ENCODE measurements around the gene PTPRZ1. TPM values are rescaled to one million over a fixed set of nuclear protein-coding genes. Genes with fewer than 3 reads are reported as not detected.

PTPRZ1 gene
- total RNA-seq, 1 donor from 2014 or later, result 11.4 TPM

DNA sequence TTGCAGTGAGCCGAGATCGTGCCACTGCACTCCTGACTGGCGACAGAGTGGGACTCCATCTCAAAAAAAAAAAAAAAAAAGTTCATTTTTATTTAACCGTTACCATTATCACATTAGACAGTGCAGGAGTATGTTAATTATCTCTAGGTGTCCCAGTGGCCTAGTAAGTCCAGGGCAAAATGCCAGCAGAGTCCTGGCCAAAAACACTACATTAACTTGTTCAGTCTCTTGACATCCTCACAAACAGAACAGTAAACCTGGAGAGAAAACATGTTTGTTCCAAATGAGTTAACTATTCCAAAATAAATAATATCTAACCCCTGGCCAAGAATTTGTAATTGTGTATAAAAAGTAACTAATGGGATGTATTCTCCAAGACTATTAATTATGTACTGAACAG lies 43.2 kb downstream of the PTPRZ1 start:
- no peak for TF ChIP-seq CTCF (IDR thresholded peaks at IDR 0.05; ENCODE audit: partially characterized antibody, unreplicated experiment)
- Mint-ChIP-seq H3K36me3 (ENCODE audit: unreplicated experiment) (no peaks in the 10 kb centered on the region), H3K27me3 (ENCODE audit: unreplicated experiment) (no peaks in the 10 kb centered on the region), H3K4me3 (ENCODE audit: unreplicated experiment) (no peak overlapping the region), H3K27ac (ENCODE audit: unreplicated experiment) (no peak overlapping the region), H3K9me3 (ENCODE audit: unreplicated experiment) (no peaks in the 10 kb centered on the region), H3K4me1 (ENCODE audit: low read depth, unreplicated experiment) (peaks cover 4% of the 10 kb centered on the region)
- no peak for DNase-seq

DNA sequence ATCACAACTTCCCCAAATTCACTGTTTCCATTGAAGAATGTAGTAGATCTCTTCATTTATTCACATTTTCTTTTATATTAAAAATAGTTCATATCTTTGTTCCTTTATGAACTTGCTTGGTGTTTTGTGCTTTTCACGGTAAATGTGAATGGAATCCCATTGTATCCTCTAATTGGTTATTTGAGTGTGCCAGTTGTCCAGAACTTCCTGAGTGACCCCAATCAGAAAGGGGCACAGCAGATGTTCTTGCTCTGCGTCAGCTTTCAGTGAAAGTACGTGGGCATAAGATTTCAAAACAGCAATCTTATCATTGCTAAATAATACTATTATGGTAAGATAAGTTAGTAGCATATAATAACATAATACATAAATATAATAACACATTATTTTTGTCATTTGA lies 47.0 kb downstream of the PTPRZ1 start:
- H3K4me1 Mint-ChIP-seq (ENCODE audit: low read depth, unreplicated experiment), result peaks cover 5% of the 10 kb centered on the region
- no peaks in the 10 kb centered on the region for H3K36me3 Mint-ChIP-seq (ENCODE audit: unreplicated experiment)
- no peak overlapping the region for H3K27ac Mint-ChIP-seq (ENCODE audit: unreplicated experiment)
- TF ChIP-seq CTCF (IDR thresholded peaks at IDR 0.05; ENCODE audit: partially characterized antibody, unreplicated experiment), result no peak
- H3K27me3 Mint-ChIP-seq (ENCODE audit: unreplicated experiment), result no peaks in the 10 kb centered on the region
- DNase-seq, result no peak
- H3K9me3 Mint-ChIP-seq (ENCODE audit: unreplicated experiment), result no peaks in the 10 kb centered on the region
- no peak overlapping the region for H3K4me3 Mint-ChIP-seq (ENCODE audit: unreplicated experiment)

DNA sequence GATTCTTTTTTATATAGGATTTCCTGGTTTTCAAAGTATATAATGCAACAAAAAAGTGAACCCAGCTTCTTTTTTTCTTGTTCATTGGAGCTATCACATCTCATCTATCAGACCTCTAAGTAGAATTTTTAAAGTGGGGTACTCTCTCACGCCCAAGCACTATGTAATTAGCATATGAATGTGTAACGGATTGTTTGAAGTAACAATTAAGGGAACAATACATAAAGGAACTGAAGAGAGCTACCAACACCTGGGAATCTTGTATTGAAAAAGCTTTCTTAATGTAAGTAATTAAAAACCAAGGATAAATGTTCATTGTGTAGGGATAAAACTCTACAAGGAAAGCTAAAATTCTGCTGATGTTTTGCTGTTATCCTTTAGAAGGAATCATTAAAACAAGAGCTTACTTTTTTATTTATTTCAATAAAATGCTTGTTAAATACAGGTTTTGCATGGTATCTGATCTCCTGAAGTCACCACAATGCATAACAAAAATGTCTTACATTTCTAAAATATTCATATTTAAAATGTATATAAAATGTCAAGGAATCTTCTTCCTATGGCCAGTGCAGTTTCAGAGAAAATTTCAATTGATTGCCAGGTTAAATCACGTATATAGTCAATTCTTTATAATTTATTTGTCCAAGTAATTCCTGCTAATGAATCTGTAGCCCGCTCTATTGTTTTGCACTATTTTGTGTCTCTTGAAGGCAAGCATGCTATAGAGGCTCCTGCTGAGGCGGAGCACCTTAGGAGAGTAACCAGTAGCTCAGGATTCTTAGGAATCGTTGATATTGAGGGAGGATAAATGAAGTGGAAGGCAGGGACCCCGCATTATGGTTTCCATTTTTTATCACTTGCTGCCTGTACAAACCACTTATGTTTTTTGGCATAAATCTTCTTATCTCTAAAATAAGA lies 51.6 kb downstream of the PTPRZ1 start:
- Mint-ChIP-seq H3K4me1 (ENCODE audit: low read depth, unreplicated experiment) (peaks cover 2% of the 10 kb centered on the region), H3K4me3 (ENCODE audit: unreplicated experiment) (no peak overlapping the region), H3K9me3 (ENCODE audit: unreplicated experiment) (no peaks in the 10 kb centered on the region), H3K27ac (ENCODE audit: unreplicated experiment) (no peak overlapping the region), H3K36me3 (ENCODE audit: unreplicated experiment) (no peaks in the 10 kb centered on the region), H3K27me3 (ENCODE audit: unreplicated experiment) (no peaks in the 10 kb centered on the region)
- TF ChIP-seq CTCF (IDR thresholded peaks at IDR 0.05; ENCODE audit: partially characterized antibody, unreplicated experiment), result no peak
- DNase-seq, result no peak

- TF ChIP-seq CTCF (IDR thresholded peaks at IDR 0.05; ENCODE audit: partially characterized antibody, unreplicated experiment), result no peak
- H3K27ac Mint-ChIP-seq (ENCODE audit: unreplicated experiment), result no peak overlapping the region
- no peaks in the 10 kb centered on the region for H3K27me3 Mint-ChIP-seq (ENCODE audit: unreplicated experiment)
- H3K9me3 Mint-ChIP-seq (ENCODE audit: unreplicated experiment), result no peaks in the 10 kb centered on the region
- DNase-seq, result no peak
- no peaks in the 10 kb centered on the region for H3K36me3 Mint-ChIP-seq (ENCODE audit: unreplicated experiment)
- H3K4me1 Mint-ChIP-seq (ENCODE audit: low read depth, unreplicated experiment), result peaks cover 1% of the 10 kb centered on the region
- no peak overlapping the region for H3K4me3 Mint-ChIP-seq (ENCODE audit: unreplicated experiment)
Measured at GRCh38 chr7:121931149-121931902, 58.4 kb downstream of the PTPRZ1 start.

DNA sequence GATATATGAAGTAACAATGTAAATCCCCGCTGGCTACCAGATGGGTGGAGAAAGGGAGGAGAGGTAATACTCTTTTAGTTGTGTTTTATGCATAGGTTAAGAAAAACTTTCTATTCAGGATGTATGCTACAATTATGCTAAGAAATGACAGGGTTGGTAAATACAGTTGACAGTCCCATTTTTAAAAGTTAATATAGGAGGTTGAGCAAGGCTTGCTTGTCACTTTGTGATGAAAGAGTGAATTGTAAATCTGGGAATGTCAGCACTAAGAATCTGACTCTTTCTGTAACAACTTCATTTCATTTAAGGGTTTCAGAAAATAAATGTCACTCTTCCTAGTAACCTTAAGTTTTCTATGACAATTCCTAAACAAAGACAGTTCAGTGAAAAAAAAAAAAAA lies 59.8 kb downstream of the PTPRZ1 start:
- DNase-seq, result no peak
- Mint-ChIP-seq H3K4me1 (ENCODE audit: low read depth, unreplicated experiment) (peaks cover 4% of the 10 kb centered on the region), H3K36me3 (ENCODE audit: unreplicated experiment) (no peaks in the 10 kb centered on the region), H3K4me3 (ENCODE audit: unreplicated experiment) (no peak overlapping the region), H3K9me3 (ENCODE audit: unreplicated experiment) (no peaks in the 10 kb centered on the region), H3K27me3 (ENCODE audit: unreplicated experiment) (no peaks in the 10 kb centered on the region), H3K27ac (ENCODE audit: unreplicated experiment) (no peak overlapping the region)
- no peak for TF ChIP-seq CTCF (IDR thresholded peaks at IDR 0.05; ENCODE audit: partially characterized antibody, unreplicated experiment)

All from glutamatergic neuron (in vitro differentiated cells).